Measurements from ENCODE around the gene TSEN34.
"Not testable (repeated sequence)": the region's sequence is repeated elsewhere in the genome, so short reads cannot be mapped to it uniquely, and the experiment has no call there.

Gene TSEN34

DNA sequence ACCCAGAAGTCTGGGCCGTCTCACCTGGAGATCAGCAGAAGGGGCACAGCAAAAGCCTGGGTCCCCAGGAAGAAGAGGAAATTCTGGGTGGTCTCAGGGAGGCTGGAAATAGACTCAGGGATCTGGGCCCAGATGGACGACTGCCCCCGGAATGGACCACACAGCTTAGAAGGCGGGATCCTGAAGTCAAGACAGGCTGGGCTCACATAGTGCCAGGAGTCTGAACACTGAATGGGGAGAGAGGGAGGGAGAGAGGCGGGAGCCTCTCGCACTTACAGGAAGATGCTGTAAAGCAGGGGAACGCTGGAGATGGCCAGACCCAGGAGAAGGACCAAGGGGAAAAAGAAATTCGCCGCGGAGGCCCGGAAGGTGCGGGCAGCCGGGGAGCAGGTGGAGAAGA, 30.3 kb upstream of the TSEN34 start:
- H3K9me3 ChIP-seq (ENCODE audit: control insufficient read depth, low read length): no peaks in the 10 kb centered on the region
- peaks cover 4% of the 10 kb centered on the region for H3K27me3 ChIP-seq (ENCODE audit: control insufficient read depth, insufficient read depth, low read length, poor library complexity, severe bottlenecking)
- peaks cover 15% of the 10 kb centered on the region for H3K4me1 ChIP-seq (ENCODE audit: control insufficient read depth, insufficient read depth, low read length)
- H3K4me3 ChIP-seq (ENCODE audit: insufficient read depth, low read depth, low read length): peak overlapping the region; percentile 88
- no peak overlapping the region for H3K27ac ChIP-seq (ENCODE audit: insufficient read depth, low read depth, low read length, poor library complexity, severe bottlenecking)
- peaks cover 7% of the 10 kb centered on the region for H3K36me3 ChIP-seq (ENCODE audit: control insufficient read depth, insufficient read depth, low read length)
- 72% methylated on average over 13 of the region's 13 CpGs for WGBS, 2 experiments

DNA sequence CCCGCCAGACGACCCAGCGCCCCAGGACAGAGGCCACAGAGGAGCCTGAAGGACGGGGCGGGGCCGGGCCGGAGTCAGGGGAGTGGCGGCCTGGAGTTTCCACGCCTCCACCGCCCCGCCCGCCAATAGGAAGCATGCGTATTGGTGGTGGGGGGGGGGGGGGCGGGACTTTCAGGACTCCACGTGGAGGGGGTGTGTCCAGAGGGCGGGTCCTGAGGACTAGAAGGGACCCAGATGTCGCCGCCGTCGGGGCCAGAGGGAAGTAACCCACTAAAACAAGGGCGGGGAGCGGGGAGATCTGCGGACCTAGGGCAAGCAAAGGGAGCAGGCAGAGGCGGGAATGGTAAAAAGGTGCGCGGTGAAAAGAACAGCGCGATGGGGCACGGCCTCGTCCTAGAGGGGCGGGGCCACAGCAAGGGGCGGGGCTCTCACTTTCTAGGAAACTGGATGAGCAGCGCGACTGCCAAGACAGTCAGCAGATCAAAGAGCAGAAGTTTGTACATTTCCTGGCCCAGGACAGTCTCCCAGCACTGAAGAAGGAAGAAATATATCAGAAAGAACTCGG, 28.8 kb upstream of the TSEN34 start:
- Histone ChIP-seq H3K27me3 (ENCODE audit: control insufficient read depth, insufficient read depth, low read length, poor library complexity, severe bottlenecking) (peaks cover 4% of the 10 kb centered on the region), H3K9me3 (ENCODE audit: control insufficient read depth, low read length) (no peaks in the 10 kb centered on the region), H3K27ac (ENCODE audit: insufficient read depth, low read depth, low read length, poor library complexity, severe bottlenecking) (no peak overlapping the region), H3K4me1 (ENCODE audit: control insufficient read depth, insufficient read depth, low read length) (peaks cover 15% of the 10 kb centered on the region), H3K36me3 (ENCODE audit: control insufficient read depth, insufficient read depth, low read length) (no peaks in the 10 kb centered on the region), H3K4me3 (ENCODE audit: insufficient read depth, low read depth, low read length) (no peak overlapping the region)
- 22 to 24% methylated on average over 32 to 34 of the region's 35 CpGs for WGBS, 2 experiments

DNA sequence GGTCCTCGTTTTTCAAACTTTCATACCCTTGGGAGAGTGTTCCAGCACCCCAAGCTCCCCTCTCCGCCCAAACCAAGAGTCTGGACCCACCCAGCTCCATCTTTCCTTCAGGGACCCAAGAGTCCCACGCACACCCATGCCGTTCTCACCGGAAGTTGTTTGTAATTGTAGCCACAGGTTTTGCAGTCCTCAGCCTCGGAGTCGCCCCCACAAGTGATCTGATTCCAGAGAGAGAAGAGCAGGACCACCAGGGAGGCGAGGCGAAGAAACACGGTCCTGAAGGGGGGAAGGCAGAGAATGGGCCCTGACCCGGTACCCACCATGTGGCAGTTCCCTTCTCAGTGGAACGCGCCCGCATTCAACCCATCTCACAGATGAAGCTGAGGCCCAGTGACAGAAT, 28.2 kb upstream of the TSEN34 start:
- H3K27ac ChIP-seq (ENCODE audit: insufficient read depth, low read depth, low read length, poor library complexity, severe bottlenecking): no peak overlapping the region
- WGBS, 2 experiments: 89 to 91% methylated on average over 14 of the region's 14 CpGs
- peaks cover 4% of the 10 kb centered on the region for H3K27me3 ChIP-seq (ENCODE audit: control insufficient read depth, insufficient read depth, low read length, poor library complexity, severe bottlenecking)
- H3K9me3 ChIP-seq (ENCODE audit: control insufficient read depth, low read length): no peaks in the 10 kb centered on the region
- no peak overlapping the region for H3K4me3 ChIP-seq (ENCODE audit: insufficient read depth, low read depth, low read length)
- H3K4me1 ChIP-seq (ENCODE audit: control insufficient read depth, insufficient read depth, low read length): peaks cover 15% of the 10 kb centered on the region
- no peaks in the 10 kb centered on the region for H3K36me3 ChIP-seq (ENCODE audit: control insufficient read depth, insufficient read depth, low read length)

DNA sequence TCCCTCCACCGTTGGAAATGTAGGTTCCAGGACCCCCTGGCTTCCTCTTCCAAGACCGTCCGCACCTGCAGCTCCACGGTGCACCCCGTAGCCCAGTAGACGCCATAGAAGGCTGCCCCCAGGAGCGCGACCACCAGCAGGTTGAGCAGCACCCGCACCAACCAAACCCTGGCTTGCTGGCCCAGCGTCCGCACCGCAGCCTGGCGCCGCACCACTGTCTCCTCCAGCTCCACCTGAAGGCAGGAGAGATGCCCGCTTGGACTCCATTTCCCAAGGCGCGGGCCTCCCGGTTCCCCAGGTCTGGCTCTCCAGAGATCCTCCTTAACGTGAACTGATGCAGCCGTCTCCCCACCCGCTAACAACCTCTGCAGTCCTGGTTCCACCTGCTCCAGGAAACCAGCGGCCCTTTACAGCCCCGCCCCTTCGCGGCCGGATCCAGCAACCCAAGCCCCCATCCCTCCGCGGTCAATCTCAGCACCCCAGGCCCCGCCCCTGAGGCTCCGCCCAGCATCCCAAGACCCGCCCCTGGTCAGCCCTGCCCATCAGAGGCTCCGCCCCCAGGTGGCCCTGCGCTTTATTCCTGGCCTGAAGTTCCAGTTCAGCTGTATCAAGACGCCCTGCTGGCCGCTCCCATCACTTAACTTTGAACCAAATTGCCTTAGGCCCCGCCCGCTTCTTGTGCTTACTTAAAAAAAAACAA, 26.6 kb upstream of the TSEN34 start:
- 55 to 57% methylated on average over 36 to 37 of the region's 37 CpGs for WGBS, 2 experiments
- H3K4me1 ChIP-seq (ENCODE audit: control insufficient read depth, insufficient read depth, low read length): peaks cover 7% of the 10 kb centered on the region
- H3K4me3 ChIP-seq (ENCODE audit: insufficient read depth, low read depth, low read length): no peak overlapping the region
- peaks cover 4% of the 10 kb centered on the region for H3K27me3 ChIP-seq (ENCODE audit: control insufficient read depth, insufficient read depth, low read length, poor library complexity, severe bottlenecking)
- H3K9me3 ChIP-seq (ENCODE audit: control insufficient read depth, low read length): no peaks in the 10 kb centered on the region
- H3K36me3 ChIP-seq (ENCODE audit: control insufficient read depth, insufficient read depth, low read length): no peaks in the 10 kb centered on the region
- no peak overlapping the region for H3K27ac ChIP-seq (ENCODE audit: insufficient read depth, low read depth, low read length, poor library complexity, severe bottlenecking)

DNA sequence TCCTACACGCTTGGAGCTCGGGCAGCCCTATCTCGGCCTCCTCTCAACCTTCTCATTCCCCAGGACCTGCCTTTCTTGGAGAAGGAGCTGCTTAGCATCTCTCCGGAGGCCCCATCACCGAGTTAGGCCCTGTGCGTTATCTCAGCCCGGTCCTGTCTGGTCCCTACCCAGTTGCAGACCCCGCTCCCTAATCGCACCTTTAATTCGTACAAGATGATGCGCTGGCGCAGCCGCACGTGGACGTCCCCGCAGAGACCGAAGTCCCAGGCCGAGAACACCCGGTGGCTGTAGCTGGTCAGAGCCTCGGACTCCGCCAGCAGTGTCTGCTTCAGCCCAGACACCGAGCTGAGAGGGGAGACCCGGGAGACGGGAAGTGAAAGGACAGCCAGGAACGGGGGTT, 25.9 kb upstream of the TSEN34 start:
- Histone ChIP-seq H3K27ac (ENCODE audit: insufficient read depth, low read depth, low read length, poor library complexity, severe bottlenecking) (no peak overlapping the region), H3K36me3 (ENCODE audit: control insufficient read depth, insufficient read depth, low read length) (no peaks in the 10 kb centered on the region), H3K4me3 (ENCODE audit: insufficient read depth, low read depth, low read length) (no peak overlapping the region), H3K27me3 (ENCODE audit: control insufficient read depth, insufficient read depth, low read length, poor library complexity, severe bottlenecking) (peaks cover 4% of the 10 kb centered on the region), H3K9me3 (ENCODE audit: control insufficient read depth, low read length) (no peaks in the 10 kb centered on the region), H3K4me1 (ENCODE audit: control insufficient read depth, insufficient read depth, low read length) (peaks cover 7% of the 10 kb centered on the region)
- WGBS, 2 experiments: 94 to 95% methylated on average over 25 of the region's 25 CpGs

DNA sequence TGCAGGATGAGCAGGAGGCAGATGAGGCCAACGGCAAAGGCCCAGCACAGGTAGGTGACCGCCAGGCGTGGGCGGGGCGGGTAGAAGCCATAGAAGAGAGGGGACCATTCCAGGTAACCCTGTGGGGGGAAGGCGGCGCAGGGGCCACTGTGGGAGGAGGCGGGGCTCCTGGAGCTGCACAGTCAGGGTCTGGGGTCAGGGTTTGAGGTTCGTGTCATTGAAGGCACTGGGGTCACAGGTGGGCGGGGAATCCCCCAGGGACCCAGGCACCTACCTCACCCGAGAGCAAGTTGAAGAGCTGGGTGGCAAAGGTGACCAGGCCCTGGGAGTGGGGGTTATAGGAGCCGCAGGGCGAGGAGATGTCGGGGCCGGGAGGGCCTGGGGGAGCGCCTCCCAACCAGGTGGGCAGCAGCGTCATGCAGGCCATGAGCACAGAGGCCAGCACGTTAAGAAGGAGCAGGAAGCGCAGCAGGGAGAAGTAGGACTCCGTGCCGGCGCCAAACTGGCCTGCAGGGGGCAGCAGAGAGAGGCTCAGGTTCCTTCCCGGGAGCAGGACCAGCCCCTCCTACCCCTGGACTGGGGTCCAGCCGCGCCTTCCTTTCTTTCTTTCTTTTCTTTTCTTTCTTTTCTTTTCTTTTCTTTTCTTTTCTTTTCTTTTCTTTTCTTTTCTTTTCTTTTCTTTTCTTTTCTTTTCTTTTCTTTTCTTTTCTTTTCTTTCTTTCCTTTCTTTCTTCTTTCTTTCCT, 22.8 kb upstream of the TSEN34 start:
- WGBS, 2 experiments: 35 to 37% methylated on average over 25 of the region's 25 CpGs

DNA sequence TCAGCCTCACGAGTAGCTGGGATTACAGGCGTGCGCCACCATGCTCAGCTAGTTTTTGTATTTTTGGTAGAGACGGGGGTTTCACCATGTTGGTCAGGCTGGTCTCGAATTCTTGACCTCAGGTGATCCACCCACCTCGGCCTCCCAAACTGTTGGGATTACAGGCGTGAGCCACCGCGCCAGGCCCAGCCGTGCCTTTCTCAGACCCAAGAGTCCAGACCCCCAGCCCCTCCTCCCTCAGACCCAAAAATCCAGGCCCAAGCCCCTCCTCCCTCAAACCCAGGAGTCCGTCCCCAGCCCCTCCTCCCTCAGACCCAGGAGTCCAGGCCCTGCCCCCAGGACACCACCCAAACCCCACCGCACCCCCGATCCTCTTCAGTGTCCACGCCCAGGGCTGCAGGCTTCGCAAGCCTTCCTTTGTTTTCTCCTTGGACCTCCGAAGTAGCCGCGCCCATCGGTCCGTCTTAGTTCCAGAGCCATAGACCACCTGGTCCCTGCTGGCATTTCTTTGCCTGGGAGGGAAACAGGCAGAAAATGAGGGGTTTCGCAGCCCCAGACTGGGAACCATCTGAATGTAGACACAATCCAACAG, 21.9 kb upstream of the TSEN34 start:
- WGBS, 2 experiments: 91% methylated on average over 21 of the region's 21 CpGs
- H3K36me3 ChIP-seq (ENCODE audit: control insufficient read depth, insufficient read depth, low read length): no peaks in the 10 kb centered on the region
- H3K9me3 ChIP-seq (ENCODE audit: control insufficient read depth, low read length): no peaks in the 10 kb centered on the region
- H3K4me3 ChIP-seq (ENCODE audit: insufficient read depth, low read depth, low read length): no peak overlapping the region
- H3K27me3 ChIP-seq (ENCODE audit: control insufficient read depth, insufficient read depth, low read length, poor library complexity, severe bottlenecking): peaks cover 2% of the 10 kb centered on the region
- H3K4me1 ChIP-seq (ENCODE audit: control insufficient read depth, insufficient read depth, low read length): peaks cover 6% of the 10 kb centered on the region
- H3K27ac ChIP-seq (ENCODE audit: insufficient read depth, low read depth, low read length, poor library complexity, severe bottlenecking): no peak overlapping the region

More for the DNA sequence above, 22.8 kb upstream of the TSEN34 start:
- Histone ChIP-seq H3K9me3 (ENCODE audit: control insufficient read depth, low read length) (no peaks in the 10 kb centered on the region), H3K4me1 (ENCODE audit: control insufficient read depth, insufficient read depth, low read length) (peaks cover 6% of the 10 kb centered on the region), H3K4me3 (ENCODE audit: insufficient read depth, low read depth, low read length) (no peak overlapping the region), H3K36me3 (ENCODE audit: control insufficient read depth, insufficient read depth, low read length) (no peaks in the 10 kb centered on the region), H3K27me3 (ENCODE audit: control insufficient read depth, insufficient read depth, low read length, poor library complexity, severe bottlenecking) (peaks cover 4% of the 10 kb centered on the region), H3K27ac (ENCODE audit: insufficient read depth, low read depth, low read length, poor library complexity, severe bottlenecking) (no peak overlapping the region)

DNA sequence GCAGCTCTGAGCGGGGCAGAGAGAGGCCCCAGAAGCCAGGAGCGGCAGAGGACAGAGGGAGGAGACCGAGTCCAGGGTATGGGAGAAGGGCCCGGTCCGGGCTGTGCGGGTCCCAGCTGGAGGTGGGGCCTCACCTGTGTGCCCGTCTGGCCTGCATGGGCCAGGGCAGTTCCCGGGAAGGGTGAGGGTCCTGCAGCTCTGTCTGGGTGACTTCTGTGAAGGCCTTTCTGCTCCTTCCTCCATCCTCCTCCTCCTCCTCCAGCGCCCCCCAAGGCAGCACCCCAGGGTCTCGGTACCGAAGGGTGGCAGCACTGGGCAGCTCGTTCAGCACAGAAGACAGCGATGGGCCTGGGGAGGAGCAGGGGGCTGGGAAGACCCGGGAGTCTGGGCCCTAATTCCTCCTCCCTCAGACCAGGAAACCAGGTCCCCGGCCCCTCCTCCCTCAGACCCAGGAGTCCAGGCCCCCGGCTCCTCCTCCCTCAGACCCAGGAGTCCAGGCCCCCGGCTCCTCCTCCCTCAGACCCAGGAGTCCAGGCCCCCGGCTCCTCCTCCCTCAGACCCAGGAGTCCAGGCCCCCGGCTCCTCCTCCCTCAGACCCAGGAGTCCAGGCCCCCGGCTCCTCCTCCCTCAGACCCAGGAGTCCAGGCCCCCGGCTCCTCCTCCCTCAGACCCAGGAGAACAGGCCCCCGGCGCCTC, 19.2 kb upstream of the TSEN34 start:
- 80 to 85% methylated on average over 17 to 19 of the region's 23 CpGs for WGBS, 2 experiments
- H3K27ac ChIP-seq (ENCODE audit: insufficient read depth, low read depth, low read length, poor library complexity, severe bottlenecking): not testable (repeated sequence)

DNA sequence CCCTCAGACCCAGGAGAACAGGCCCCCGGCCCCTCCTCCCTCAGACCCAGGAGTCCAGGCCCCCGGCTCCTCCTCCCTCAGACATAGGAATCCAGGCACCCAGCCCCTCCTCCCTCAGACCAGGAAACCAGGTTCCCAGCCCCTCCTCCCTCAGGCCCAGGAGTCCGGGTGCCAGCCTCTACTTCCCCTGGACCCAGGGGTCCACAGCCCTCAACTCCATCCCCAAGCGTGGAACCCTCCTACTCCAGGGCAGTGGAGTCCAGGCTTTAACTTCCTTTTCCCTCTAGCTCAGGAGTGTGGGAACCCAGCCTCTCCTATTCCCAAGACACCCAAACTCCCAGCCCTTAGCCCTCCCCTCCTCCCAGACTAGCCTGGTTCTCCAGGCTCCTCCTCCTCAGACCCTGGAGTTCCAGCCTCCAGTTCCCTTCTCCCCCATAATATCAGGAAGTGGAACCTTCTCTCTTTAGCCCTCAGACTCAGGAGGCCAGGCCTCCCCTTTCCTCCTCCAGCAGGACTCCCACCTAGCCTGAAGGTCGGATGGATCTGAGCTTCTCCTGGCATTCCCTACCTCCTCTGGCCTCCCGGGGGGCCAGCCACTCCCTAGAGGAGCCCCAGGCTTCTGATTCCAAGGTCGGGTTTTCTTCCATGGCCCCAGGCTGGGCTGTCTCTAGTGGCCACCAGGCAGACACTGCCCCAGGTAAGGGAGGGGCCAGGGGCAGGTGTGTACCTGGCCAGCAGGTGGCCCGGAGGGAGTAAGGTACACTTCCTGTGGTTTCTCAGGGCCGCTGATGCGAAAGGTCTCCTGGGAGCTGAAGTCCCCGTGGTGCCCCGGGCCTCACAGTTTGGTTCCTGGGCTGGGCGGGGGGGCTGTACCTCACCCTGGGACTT, 18.4 kb upstream of the TSEN34 start, which contains the start of gene TMC4:
TMC4 (minus strand) TSS at position 690 of the 888 bp plus-strand sequence; CDS start at position 647, 43 bp downstream.
- peaks cover 4% of the 10 kb centered on the region for H3K36me3 ChIP-seq (ENCODE audit: control insufficient read depth, insufficient read depth, low read length)
- H3K4me3 ChIP-seq (ENCODE audit: insufficient read depth, low read depth, low read length): no peak within 1 kb of the TSS
- no peaks in the 10 kb centered on the region for H3K9me3 ChIP-seq (ENCODE audit: control insufficient read depth, low read length)
- 35 to 38% methylated on average over 13 of the region's 13 CpGs for WGBS, 2 experiments
- H3K4me1 ChIP-seq (ENCODE audit: control insufficient read depth, insufficient read depth, low read length): peaks cover 6% of the 10 kb centered on the region
- no peak within 1 kb of the TSS for H3K27ac ChIP-seq (ENCODE audit: insufficient read depth, low read depth, low read length, poor library complexity, severe bottlenecking)
- H3K27me3 ChIP-seq (ENCODE audit: control insufficient read depth, insufficient read depth, low read length, poor library complexity, severe bottlenecking): no peaks in the 10 kb centered on the region

More for the DNA sequence above, 19.2 kb upstream of the TSEN34 start:
- not testable (repeated sequence) for H3K36me3 ChIP-seq (ENCODE audit: control insufficient read depth, insufficient read depth, low read length); H3K27me3 ChIP-seq (ENCODE audit: control insufficient read depth, insufficient read depth, low read length, poor library complexity, severe bottlenecking); H3K9me3 ChIP-seq (ENCODE audit: control insufficient read depth, low read length); H3K4me3 ChIP-seq (ENCODE audit: insufficient read depth, low read depth, low read length); H3K4me1 ChIP-seq (ENCODE audit: control insufficient read depth, insufficient read depth, low read length)

All from ectodermal cell (in vitro differentiated cells).